Retina (tissue), 1 donor: ENCODE data around the gene RBMS1.

Experiments used
- DNase-seq: peaks from one replicate; pipeline ENCODE4 v3.0.0-alpha.2; 2016

Gene RBMS1

GRCh38 chr2:160406591-160407392 lies 86.8 kb downstream of the RBMS1 start:
- no peak for DNase-seq

- DNase-seq: peak; percentile 45
These were observed 88.3 kb downstream of the RBMS1 start for GRCh38 chr2:160405077-160405867.

- no peak for DNase-seq
These were observed 90.3 kb downstream of the RBMS1 start for GRCh38 chr2:160402997-160403979.

GRCh38 chr2:160402501-160402900 lies 91.1 kb downstream of the RBMS1 start:
- DNase-seq: no peak

- DNase-seq: no peak
These were observed 91.7 kb downstream of the RBMS1 start for GRCh38 chr2:160401895-160402294.

- DNase-seq: no peak
These were observed 93.7 kb downstream of the RBMS1 start for GRCh38 chr2:160399880-160400279.

GRCh38 chr2:160397530-160397865 lies 96.1 kb downstream of the RBMS1 start:
- no peak for DNase-seq

GRCh38 chr2:160394153-160394552 lies 99.5 kb downstream of the RBMS1 start:
- no peak for DNase-seq

GRCh38 chr2:160392201-160392600 lies 101.4 kb downstream of the RBMS1 start:
- DNase-seq: no peak

- DNase-seq: no peak
These were observed 102.8 kb downstream of the RBMS1 start for GRCh38 chr2:160390544-160391455.

- DNase-seq: no peak
These were observed 103.7 kb downstream of the RBMS1 start for GRCh38 chr2:160389875-160390274.

GRCh38 chr2:160388464-160389263 lies 104.9 kb downstream of the RBMS1 start:
- peak; percentile 47 for DNase-seq

- DNase-seq: no peak
These were observed 105.9 kb downstream of the RBMS1 start for GRCh38 chr2:160387558-160388262.

GRCh38 chr2:160384791-160385190 lies 108.8 kb downstream of the RBMS1 start:
- DNase-seq: no peak

- no peak for DNase-seq
These were observed 112.1 kb downstream of the RBMS1 start for GRCh38 chr2:160381425-160381951.

GRCh38 chr2:160380611-160381010 lies 113.0 kb downstream of the RBMS1 start:
- DNase-seq: no peak

- no peak for DNase-seq
These were observed 113.5 kb downstream of the RBMS1 start for GRCh38 chr2:160380000-160380570.

GRCh38 chr2:160379399-160379798 lies 114.2 kb downstream of the RBMS1 start:
- no peak for DNase-seq

- no peak for DNase-seq
These were observed 116.2 kb downstream of the RBMS1 start for GRCh38 chr2:160377204-160377995.
